COLO668 (cell line): ENCODE measurements around the gene TMEM151B.
"Not testable (repeated sequence)": the region's sequence is repeated elsewhere in the genome, so short reads cannot be mapped to it uniquely, and the experiment has no call there.

Experiments used
- DNase-seq: peaks from one replicate; lab custom pipeline; 2025; ENCODE audit not compliant: unreplicated experiment; lab: John Stamatoyannopoulos, UW

TMEM151B gene

DNA sequence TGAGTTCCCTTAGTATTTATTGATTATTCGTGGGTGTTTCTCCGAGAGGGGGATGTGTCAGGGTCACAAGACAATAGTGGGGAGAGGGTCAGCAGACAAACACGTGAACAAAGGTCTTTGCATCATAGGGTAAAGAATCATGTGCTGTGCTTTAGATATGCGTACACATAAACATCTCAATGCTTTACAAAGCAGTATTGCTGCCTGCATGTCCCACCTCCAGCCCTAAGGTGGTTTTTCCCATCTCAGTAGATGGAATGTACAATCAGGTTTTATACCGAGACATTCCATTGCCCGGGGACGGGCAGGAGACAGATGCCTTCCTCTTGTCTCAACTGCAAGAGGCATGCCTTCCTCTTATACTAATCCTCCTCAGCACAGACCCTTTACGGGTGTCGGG is 58.0 kb downstream of the TMEM151B start:
- not testable (repeated sequence) for DNase-seq

DNA sequence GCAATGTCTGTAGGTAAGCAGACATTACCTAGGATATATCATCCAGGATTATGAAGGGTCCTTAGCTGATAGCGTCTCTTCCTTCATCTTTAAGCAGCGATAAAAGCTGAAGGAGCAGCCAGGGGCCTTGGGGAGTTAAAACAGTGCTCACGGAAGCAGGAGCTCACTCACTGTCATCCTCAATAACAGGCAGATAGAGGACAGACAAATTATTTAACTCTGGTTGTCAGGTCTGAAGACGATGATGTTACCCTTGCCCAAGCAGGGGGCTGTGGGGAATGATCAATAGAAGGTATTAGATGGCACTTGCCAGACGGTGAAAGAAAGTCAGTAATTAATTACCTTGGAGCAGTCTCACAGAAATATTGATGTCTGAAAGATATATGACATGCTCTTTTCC is 59.6 kb downstream of the TMEM151B start:
- no peak for DNase-seq

GRCh38 chr6:44332585-44332984 is 62.3 kb downstream of the TMEM151B start:
- DNase-seq, result no peak

- DNase-seq, result no peak
Observed at GRCh38 chr6:44333273-44333919, 63.1 kb downstream of the TMEM151B start.

- DNase-seq, result no peak
Observed at GRCh38 chr6:44333942-44334341, 63.7 kb downstream of the TMEM151B start.

DNA sequence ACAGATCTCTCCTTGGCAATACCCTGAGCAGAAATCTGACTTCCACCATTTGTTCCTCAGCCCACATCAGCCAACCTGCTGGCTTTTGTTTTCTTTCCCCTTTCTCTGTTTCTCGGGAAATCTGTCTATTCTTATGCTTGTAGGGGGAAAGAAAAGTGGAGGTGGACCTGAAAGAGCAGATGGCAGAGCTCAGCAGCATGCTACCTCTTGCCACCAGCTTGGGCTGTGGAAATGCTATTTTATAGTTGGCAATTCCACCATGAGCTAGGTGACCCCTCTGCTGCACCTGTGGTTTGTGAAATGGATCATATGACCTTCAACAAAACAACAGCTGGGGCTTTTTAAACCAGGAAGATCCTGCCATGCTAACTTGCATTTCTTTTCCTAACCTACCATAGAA is 65.4 kb downstream of the TMEM151B start:
- DNase-seq, result no peak

- DNase-seq, result peak; percentile 46
Observed at GRCh38 chr6:44338228-44339122, 68.2 kb downstream of the TMEM151B start.

- no peak for DNase-seq
Observed at GRCh38 chr6:44339301-44339700, 69.1 kb downstream of the TMEM151B start.

DNA sequence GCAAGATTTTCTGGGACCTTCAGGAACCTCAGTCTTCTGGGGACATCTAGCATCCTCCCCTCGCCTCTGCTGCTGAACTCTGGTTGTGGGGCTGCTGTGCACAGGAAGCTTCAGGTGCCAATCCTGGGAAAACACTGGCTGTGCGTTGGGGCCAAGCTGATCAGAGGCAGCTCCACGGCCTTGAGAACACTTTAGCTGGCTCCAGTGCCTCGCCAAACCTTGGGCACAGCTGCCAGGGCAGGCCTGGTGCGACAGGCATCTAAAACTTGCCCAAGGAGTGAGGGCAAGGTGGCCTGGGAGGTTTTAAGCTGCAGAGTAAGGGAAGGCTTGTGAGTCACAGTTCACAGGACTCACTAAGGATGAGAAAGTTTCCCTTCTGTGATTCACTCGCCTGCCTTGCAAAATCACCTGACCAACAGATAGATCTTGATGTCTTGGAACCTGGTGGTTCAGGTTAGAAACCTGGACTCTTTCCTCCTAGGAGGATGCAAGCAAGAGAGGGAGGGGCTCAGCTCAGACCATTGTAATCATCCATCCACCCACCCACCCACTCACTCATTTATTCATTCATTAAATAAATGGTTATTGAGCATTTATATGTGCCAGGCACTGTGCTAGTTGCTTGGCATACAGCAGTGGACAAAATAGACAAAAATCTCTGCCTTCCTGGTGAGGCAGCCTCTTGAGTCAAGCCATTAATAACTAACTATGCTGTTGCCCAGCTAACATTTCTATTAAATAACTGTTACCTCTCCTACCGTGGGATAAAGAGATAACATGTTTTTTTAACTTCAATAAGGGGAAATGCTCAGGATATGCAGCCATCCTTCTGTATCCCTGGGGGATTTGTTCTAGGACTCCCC is 69.7 kb downstream of the TMEM151B start:
- no peak for DNase-seq

DNA sequence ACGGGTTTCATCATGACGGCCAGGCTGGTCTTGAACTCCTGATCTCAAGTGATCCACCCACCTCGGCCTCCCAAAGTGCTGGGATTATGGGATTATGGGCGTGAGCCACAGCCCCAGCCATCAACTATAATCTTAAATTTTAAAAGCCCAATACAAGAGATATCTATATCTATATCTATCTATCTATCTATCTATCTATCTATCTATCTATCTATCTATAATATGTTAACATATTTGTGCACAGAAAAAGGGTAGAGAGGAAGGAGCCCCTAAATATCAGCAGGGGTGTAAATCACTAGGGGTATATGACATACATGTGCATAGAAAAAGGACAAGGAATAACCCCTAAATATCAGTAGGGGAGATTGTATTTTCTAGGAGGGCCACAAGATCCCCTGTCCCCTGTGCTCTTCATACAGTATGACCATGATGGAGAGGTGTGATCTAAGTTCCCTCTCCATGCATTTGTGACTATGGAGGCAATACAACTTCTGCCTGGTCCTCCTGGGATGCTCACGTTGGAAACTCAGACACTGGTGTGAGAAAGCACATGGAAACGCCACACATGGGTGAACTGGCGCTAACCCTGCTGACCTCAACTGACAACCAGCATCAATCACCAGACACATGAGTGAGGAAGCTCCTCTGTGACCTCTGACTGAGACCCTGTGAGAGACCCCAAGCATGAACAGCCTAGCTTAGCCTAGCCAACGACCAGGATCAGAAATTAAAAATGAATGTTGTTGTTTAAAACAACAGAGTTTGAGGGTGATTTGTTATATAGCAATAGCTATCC is 71.0 kb downstream of the TMEM151B start:
- DNase-seq, result no peak

- DNase-seq, result no peak
Observed at GRCh38 chr6:44342052-44342451, 71.8 kb downstream of the TMEM151B start.

DNA sequence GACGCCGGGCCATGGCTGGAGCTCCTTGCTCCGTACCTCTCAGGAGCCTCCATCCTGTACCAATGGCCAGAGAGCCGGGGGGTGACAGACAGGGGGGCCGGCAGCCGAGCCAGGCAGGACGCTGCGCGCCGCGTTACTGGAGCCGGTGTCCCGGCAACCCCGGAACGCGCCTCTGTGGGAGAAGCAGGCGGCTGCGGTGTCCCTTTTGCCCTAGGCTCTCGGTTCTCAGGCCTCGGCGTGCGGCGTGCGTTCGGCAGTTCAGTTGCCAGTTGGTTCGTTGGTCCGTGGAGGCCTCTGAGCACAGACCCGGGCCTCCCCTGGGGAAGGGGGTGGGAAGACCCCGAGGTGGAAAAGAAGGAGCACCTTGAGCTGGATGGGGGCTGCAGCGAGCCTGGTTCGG is 72.2 kb downstream of the TMEM151B start, which contains the start of gene SPATS1:
Gene SPATS1, plus strand, starts transcription at position 162 of the 400 bp plus-strand sequence. CDS start 446 bp downstream, outside the sequence.
- peak; percentile 4 for DNase-seq

- not testable (repeated sequence) for DNase-seq
Observed at GRCh38 chr6:44346818-44347217, 76.6 kb downstream of the TMEM151B start.

GRCh38 chr6:44349904-44350649 is 79.8 kb downstream of the TMEM151B start:
- no peak for DNase-seq

DNA sequence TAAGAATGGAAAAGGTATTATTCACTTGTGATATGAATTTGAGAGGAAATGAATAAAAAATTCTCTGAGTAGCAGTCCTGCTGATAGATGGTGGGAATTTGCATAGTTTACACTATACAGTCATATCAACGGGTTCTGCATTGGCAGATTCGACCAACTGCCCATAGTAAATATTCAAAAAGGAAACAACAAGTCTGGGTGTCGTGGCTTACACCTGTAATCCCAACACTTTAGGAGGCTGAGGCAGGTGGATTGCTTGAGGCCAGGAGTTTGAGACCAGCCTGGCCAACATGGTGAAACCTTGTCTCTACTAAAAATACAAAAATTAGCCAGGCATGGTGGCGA is 80.4 kb downstream of the TMEM151B start:
- DNase-seq, result not testable (repeated sequence)

- no peak for DNase-seq
Observed at GRCh38 chr6:44352259-44352658, 82.0 kb downstream of the TMEM151B start.

GRCh38 chr6:44353336-44353735 is 83.1 kb downstream of the TMEM151B start:
- DNase-seq, result no peak

DNA sequence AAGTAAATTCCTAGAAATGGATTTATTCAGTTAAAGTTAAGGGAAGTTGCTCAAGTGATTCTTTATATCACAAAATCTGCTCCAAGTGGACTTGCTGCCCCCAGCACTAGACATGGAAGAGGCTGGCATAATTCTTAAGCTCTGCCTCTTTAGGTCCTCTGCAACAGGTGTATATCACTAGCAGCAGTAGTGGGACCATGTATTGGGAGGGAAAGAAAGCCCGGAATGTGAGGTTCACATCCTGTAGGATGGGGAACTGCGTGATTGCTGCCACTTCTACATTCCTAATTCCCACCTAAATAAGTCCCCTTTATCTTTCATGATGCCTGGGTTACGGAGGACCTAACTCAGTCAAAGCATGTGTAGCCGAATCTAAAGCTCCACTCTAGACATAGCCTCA is 85.4 kb downstream of the TMEM151B start:
- DNase-seq, result no peak

GRCh38 chr6:44356487-44356886 is 86.2 kb downstream of the TMEM151B start:
- no peak for DNase-seq
